NCI-H187 (cell line): ENCODE measurements around the gene DHX32.

ENCODE experiments used
- DNase-seq, 2 experiments: peaks; one replicate each; lab custom pipeline; 2025; lab: John Stamatoyannopoulos, UW

Gene DHX32

DNA sequence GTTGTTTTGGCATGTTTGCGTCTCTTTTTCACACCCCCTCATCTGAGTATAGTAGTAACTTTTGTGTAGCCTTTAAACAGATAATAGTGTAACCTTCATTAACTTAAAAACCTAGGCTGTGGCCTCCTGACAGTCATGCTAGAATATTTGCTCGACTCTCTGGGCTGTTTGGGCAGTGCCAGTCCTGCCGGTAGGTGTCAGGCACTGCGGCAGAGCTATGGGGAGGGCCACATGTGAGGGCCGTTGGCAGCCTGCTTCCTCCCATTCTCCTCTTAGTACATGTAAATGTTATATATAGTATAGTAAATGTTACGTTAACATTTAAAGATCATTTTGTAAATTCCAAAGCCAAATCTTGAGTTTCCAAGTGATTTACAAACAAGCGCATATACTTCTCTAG lies 31.6 kb downstream of the DHX32 start:
- DNase-seq = no peak

DNA sequence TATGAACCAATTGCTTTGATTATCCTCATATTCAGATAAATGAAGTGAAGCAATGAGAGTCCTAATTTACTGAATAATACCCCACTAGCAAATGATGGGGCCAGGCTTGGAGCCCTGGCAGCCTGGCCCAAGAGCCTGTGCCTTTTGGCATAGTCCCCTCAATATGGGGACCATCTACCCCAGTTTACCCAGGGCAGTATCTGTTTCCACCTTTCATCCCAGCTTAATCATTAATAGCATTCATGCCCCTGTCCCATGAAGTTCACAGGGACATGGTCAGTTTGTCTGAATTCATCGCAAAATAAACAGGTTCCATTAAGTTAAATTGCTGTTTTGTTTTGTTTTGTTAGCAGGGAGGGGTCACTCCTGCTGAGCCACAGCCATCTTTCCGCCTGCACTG lies 32.2 kb downstream of the DHX32 start:
- no peak for DNase-seq

DNA sequence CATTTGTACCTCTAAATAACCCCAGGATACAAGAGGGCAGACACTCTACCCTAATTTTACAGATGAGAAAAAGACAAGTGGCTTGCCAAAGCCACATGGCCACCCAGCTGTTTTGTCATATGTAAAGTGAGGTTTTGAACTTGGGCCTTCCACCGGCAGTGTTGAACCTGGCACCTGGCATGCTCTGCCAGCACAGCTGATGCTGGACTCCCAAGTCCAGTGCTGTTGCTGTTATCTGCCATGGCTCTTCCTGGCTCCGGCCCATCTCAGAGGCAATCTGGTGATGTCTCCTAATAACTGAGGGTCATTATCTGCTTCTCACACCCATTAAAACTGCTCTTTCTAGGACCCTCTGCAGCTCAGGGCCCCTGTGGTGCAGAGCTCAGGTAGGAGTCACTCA lies 32.7 kb downstream of the DHX32 start:
- no peak for DNase-seq

DNA sequence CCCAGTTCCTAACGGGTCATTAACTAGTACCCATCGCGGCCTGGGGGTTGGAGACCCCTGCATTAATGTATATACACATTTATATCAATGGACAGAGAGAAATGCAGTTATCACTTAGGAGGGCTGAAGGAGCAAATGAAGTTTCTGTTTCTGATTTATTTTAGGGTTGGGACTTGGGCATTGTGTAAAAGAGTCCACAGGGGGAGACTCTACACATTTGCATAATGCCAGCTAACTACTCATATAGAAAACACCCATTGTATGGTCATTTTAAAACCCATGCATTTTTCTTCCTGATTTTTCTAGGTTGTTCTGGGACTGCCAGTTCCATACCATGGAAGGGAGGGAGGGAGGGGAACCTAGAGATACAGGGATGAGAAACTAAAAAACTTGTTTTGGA lies 34.2 kb downstream of the DHX32 start:
- DNase-seq = no peak

DNA sequence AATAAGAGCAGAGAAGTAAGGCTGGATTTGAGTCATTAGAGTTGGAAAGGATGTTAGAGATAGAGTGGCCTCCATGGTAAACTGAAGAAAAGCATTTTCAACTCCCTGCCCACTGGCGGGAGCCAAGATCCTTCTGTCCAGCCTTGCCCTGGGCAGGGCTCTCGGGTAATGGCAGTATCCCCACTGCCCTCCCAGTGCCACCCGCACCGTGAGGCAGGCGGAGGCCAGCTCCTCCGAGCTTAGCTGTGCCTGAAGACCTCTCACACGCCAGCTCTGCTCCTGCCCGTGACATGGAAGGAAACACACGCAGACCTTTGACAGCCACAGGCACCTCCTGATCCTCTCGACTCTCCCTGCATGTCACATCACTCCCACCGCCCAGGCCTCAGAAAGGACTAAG lies 35.5 kb downstream of the DHX32 start:
- DNase-seq = no peak

DNA sequence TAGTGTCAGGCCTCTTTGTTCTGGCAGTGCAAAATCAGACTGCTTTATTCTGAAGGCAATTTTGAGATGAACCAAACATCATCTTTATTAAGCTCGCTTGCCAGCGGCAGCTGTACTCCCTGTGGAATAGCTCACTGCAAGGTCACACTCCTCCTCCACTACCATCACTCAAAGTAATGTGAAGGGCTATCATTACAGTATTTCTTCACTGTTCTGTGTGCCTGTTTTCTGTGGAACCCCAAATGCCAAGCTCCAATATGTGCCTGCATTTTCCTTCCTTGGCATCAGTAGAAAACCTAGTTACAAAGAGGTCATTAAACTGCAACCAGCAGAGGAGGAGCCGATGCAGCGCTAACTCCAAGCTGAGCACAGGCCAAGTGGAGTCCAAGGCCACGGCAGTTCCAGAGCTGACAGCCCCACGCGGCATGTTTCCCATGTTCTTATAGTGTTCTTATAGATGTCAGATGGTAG lies 36.3 kb downstream of the DHX32 start:
- DNase-seq = no peak

DNA sequence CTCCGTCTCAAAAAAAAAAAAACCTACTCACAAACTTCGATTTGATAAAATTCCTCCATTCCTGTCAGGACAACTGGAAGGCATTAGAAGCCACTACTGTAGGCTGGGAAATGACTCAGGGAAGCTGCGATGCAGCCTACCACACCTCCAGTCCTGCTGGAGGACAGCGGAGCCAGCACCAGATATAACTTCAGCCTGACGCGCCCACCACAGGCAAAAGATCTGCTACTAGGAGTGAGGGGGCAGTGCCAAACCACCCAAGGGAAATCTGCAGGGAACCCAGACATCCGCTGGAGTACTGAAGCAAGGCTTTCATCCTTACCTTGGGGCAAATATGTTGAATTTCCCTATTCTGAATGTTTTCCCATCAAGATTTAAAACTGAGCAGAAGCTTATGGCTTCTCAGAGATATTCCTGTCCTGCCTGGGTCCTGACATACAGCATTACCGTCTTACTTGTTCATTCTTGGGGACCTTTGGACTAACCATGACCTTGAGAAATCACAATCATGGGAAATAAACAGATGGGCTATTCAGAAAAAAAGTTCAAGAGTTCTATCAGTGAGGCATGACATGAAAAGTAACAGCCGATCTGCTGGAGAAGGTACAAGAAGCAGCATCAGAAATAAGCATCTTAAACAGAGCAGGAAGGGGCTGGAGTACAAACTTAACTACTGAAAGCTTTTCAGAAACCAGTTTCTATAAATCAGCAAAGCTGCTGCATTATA lies 37.3 kb downstream of the DHX32 start:
- DNase-seq = no peak

DNA sequence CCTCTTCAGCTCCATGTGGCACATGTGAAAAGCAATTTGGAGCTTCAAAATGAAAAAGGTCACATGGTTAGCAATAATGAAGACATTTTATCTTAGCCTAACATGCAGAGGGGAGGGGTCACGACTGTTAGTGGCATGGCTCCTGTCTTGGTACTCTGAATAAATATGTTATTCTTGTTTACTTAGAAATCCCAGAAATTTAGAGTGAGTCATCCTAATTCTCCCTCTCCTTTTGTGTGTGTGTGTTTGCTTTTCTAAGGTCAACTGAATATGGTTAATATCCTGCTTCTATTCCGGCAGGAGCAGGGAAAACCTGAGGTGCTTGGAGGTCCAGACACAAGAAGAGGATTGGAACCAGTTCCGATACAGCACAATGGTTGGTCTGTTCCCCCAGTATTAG lies 40.1 kb downstream of the DHX32 start:
- no peak for DNase-seq

DNA sequence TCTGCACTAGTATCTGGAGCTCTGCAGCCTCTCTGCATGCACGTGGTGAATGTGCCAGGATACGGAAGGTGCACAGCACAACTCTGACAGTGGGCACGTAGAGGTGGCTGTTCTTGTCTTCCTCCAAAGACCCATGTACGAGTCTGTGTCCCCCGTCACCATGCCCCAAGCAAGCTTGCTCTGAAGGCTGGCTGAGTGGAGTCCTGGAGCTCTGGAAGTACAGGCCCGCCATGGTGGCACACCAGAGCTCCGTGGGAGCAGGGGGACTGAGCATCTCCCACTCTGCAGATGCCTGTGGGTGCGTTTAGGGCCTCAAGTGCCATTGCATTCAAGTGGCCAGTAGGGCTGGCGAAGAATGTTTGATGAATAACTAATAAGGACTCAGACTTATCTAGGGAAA lies 40.7 kb downstream of the DHX32 start:
- DNase-seq = no peak

DNA sequence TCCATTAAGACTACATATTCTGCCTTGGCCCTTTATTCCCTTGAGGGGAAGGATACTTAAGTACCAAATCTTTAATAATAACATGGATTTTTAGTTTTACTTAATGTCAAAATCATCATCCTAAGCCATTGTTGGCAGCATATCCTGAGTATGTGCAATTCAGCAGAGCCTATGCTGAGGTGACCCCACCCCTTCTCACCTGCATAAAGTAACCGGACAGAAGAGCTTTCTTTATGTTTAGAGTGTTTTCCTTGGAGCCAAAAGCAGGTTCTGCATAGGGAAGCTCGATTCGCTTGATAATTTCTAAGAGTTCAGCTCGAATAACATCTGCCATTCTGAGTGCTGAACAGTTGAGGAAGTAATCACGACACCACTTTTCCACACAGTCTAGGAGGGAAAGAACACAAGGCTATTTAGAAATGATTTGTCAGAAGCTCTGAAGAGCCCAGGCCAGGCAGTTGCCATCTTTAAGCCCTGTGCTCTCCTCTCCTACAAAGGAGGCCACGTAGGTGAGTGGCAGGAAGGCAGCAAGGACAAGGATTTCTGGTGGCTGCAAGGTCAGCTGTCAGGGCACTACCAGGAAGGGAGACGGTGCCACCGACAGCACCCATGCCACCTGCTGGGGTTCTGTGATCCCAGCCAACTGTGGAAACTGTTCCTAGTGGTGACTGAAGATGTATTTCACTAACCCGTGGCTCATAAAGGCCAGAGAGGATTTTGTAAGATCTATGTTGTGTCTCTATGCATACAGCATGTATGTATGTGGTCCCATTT lies 42.1 kb downstream of the DHX32 start:
- DNase-seq = peak; percentile 12 to 20

DNA sequence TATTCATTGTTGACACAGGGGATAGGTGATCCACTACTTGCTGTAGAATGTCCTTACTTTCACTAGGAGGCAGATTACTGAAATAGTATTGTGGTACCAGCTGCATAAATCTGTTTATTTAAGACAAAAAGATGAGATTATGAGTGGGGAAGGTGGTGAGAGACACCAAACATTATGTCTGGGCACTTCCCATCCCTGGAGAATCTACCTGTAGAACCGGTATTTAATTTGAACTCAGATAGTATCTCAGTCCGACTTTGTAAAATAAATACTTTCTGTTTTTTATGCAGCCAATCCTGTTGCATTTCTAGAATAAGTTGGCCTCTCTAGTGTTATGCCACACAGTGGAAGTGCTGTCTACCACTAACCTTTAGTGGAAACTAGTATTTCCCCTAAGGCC lies 44.3 kb downstream of the DHX32 start:
- no peak for DNase-seq

DNA sequence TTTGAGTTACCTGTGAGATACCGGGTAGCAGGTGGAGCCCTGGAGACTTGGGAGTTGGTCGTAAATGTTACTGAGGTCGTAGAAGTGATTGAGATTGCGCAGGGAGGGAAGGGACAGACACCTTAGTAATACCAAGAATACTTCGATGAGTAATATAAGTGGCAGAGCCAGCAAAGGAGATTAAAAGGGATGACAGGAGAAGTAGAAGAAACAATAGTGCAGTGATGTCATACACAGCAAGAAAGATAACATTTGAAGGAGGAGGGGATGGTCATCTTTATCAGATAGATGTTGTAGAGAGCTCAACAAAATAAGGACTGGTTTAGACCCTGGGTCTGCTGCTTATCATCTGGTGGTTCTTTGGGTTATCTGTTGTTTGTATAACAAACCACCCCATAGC lies 52.8 kb downstream of the DHX32 start:
- DNase-seq = no peak

DNA sequence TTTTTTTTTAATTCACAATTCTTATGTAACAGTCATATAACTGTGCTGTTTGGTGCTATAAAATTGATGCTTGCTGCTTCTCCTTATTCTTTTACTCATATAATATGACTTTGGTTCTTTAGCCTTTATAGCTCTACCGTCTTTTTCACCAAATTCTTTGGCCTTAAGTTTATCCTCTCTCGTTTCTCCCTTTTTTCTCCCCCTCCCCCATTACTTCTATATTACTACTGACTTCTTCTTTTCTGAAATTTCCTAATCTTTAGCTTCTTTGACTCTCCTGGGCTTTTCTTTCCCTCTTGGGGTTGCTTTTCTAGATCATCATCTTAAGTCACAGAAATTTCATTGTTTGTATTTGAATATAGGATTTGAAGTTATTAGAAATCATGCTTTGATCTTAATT lies 54.0 kb downstream of the DHX32 start:
- no peak for DNase-seq

DNA sequence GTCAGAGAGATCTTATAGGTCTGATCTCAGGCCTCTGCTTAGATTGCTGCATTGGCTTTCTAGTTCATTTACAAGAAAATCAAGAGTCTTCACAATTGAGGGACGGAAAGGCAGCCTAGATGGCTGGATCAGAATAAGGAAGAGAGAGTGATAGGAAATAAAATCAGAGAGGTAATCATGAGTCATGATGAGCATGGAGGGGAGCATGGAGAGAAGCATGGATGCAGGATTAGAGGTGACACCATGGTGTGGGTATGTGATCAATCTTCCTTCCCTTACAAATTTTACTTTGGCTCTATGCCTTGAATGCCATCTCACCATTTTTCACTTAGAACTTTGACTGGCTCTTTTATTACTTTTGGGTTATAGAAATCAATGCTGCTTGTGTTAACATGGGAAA lies 56.4 kb downstream of the DHX32 start:
- DNase-seq = no peak

DNA sequence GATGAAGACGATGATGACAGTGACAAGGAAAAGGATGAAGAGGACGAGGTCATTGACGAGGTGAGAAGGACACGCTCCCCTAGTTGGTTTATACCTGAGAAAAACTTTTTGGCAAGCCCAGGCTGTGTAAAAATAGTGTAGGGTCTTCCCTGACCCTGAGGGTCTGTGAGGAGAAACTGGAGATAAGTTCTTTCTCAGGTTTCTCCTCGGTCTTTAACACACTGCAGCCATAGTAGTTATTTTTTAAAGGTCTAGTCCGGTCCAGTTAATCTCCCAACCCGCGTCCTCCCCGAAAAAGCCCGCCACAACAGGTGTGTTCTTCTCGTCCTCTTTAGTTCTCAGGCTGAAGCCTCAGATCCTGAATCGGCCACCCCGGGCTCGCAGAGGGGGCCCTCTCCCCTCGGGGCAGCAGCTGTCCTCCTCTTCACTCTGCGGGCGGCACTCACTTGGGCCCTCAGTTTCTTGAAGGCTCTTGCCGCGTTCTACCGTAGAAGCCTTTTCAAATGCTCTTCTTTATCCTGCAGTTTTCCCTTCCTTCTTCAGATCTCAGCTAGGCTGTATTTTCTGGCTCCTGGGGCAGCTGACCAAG lies 57.3 kb downstream of the DHX32 start:
- no peak for DNase-seq

DNA sequence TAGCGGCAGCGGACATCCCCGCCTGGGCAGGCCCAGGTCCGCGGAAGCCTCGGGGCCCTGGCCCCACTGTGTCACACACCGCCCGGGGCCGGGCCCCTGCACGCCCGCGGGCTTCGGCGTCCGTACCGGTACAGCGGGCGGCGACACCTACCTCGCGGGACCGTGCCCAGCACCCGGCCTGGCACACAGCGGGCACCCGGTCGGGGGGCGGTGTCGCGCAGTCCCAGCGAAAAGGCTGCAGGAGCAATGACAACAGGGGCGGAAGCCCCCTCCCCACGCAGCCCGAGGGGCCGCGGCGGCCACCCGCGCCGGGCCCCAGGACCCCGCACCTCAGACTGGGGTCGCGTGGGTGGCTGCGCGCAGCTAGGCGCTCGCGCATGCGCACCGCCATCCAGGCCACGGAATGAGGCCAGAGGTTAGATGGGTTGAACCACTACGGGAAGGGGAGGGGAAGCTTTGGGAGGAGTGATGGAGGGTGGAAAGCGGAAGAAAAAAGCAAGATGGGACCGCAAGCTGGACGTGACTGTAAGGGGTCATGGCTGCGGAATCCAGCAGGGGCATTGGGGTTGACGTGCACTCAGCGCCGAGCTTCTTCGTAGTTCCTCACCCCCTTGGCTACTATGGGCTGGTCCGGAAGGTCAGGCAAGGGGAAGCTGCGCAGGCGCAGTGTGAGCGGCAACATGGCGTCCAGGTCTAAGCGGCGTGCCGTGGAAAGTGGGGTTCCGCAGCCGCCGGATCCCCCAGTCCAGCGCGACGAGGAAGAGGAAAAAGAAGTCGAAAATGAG lies 58.0 kb downstream of the DHX32 start, which contains the start of the genes BCCIP and UROS:
Gene BCCIP, plus strand, starts transcription at position 669 of the 785 bp plus-strand sequence. Its CDS starts 12 bp downstream, at position 681.
Gene UROS, minus strand, starts transcription at position 381 of the 785 bp plus-strand sequence. CDS start 6,759 bp downstream, outside the sequence.
- peak; percentile 74 to 89 for DNase-seq

DNA sequence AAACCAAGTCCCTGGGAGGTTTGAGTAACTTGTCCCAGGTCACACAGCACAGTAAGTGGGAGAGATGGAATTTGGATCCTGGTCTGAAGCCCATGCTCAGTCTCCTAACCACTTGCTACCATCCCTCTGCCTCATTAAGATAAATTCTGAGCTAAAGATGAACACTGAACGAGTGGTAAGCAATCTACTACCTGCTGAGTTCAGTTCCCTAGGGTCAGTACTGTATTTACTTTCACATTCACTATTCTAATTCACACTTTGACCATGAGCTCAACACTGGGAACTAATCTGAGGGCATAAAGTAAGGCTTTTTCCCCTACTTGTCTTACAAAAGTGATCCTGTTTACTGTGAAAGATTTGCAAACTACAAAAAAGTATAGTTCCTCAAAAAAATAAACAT lies 60.4 kb downstream of the DHX32 start:
- no peak for DNase-seq

DNA sequence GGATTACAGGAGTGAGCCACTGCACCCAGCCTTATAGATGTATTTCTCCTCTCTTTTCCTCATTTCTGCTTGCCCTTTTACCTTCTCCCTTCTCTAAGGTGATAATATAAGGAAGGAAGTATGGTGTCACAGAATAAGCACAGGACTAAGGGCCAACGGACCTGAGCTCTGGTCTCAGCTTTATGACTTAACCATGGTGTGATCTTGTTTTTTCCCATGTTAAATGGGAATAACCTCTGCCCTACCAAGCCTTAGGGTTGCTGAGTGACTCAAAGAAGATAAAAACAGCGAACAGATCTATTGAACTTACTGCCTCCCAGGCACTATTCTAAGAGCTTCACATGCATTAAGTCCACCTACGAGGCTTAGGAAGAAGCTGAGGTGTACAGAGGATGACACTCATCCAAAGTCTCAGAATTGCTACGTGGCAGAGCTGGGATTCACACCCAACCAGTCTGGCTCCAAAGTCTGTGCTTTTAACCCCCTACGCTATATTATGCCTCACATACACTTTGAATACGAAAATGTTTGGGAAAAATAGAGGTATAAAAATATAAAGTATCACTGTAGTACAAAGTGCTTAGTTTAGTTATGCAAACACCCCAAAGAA lies 63.6 kb downstream of the DHX32 start:
- no peak for DNase-seq

DNA sequence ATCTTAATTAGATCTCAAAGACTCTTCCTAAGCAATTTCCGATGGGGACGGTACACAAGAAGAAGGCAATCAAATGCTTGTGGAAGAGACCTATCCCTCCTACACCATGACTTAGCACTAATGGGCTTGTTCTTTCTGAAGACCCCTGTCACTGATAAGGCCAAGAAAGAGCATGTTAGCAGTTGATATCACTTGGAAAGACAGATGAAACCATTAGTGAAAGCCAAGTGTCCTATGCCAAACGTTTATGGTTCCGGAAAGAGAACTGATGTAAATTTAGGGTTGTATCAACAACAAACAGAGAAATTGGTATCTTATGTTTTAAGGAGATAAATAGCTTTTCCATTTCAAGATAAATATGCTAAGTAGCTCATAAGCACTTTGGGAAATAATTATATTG lies 64.5 kb downstream of the DHX32 start:
- DNase-seq = no peak

DNA sequence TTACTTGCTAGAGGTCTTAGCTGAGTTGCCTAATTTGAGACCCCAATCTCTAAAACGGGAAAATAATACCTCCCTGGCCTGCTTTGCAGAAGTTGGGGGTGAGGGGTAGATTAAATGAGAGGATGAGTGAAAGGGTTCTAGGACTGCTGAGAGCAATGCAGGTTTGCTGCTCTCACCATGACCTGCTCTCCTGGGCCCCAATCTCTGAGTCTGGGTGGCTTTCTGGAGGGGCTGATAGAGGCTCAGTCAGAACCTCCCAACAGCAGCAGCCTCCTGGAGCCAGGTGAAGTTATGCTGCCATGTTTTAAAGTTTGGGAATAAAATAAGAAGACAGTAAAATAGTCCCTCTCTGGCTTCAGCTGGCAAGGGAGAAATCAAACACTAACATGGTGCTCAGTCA lies 65.3 kb downstream of the DHX32 start:
- no peak for DNase-seq

DNA sequence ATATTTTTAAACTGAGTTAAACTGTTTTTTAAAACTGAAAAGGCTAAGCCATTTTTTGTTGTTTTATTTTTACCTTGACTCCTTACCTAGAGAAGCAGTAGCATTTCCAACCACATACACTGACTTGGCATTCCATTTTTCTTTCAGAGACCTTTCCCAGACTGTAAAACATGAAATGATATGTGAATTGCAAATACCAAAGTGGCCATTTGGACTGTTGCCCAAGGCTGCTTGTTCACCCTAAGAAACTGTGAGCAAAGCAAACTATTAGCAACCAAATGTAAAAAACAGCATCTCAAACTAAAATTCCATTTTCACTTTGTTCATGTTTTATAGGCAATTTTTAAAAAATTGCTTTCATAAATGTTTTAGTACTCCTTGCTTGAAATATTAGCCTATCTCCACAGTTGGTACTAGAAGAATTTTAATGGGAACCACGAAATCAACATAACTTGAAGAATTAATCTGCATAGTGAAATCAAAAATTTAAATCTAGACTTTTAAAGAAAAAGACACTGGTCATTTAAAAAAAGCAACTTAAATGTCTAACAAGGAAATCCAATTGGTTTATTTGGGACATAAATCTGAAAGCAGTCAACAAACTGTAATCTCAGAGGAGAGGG lies 68.9 kb downstream of the DHX32 start:
- no peak for DNase-seq
